WI38 (cell line): ENCODE data around the gene RAB38.

Experiments
- H3K4me3 ChIP-seq: 2 replicates; pipeline ENCODE4 v1.5.1; 2011; ENCODE audit warnings: low read depth, mild to moderate bottlenecking, control low read depth, low read length
- CTCF ChIP-seq: IDR thresholded peaks from 2 replicates; pipeline ENCODE4 v1.5.1; 2012; ENCODE audit warnings: low read depth, mild to moderate bottlenecking, control low read depth, low read length

The RAB38 gene

GRCh38 chr11:88202498-88202897, 27.3 kb upstream of the RAB38 start:
- no peak for TF ChIP-seq CTCF

GRCh38 chr11:88196393-88196792, 21.1 kb upstream of the RAB38 start:
- TF ChIP-seq CTCF, result no peak
- H3K4me3 ChIP-seq, result no peak overlapping the region

More at GRCh38 chr11:88202498-88202897, 27.3 kb upstream of the RAB38 start:
- no peak overlapping the region for H3K4me3 ChIP-seq

- no peak overlapping the region for H3K4me3 ChIP-seq
- no peak for TF ChIP-seq CTCF
Measured at GRCh38 chr11:88195908-88196307, 20.7 kb upstream of the RAB38 start.

- no peak overlapping the region for H3K4me3 ChIP-seq
- TF ChIP-seq CTCF, result no peak
Measured at GRCh38 chr11:88194990-88195389, 19.7 kb upstream of the RAB38 start.

- no peak overlapping the region for H3K4me3 ChIP-seq
- no peak for TF ChIP-seq CTCF
Measured at GRCh38 chr11:88193278-88193677, 18.0 kb upstream of the RAB38 start.

- TF ChIP-seq CTCF, result no peak
- H3K4me3 ChIP-seq, result no peak overlapping the region
Measured at GRCh38 chr11:88188932-88189253, 13.7 kb upstream of the RAB38 start.

GRCh38 chr11:88188251-88188931, 13.1 kb upstream of the RAB38 start:
- H3K4me3 ChIP-seq, result no peak overlapping the region
- TF ChIP-seq CTCF, result no peak
